Fibroblast of pulmonary artery (primary cell): ENCODE results near the gene C9orf50.

Experiments used
- DNase-seq: peaks from one replicate; pipeline ENCODE4 v3.0.0-alpha.2; 2010; ENCODE audit warnings: low read depth
- H3K4me3 ChIP-seq: replicated peaks from 2 replicates; pipeline ENCODE4 v1.5.1; 2011; ENCODE audit warnings: low read depth, mild to moderate bottlenecking, control low read depth, low read length, moderate library complexity
- CTCF ChIP-seq: IDR thresholded peaks from 2 replicates; pipeline ENCODE4 v1.5.1; 2011; ENCODE audit warnings: mild to moderate bottlenecking, control low read depth, low read length, inconsistent platforms; ENCODE audit errors: missing control alignments

C9orf50 gene

GRCh38 chr9:129587487-129588262 is 33.2 kb downstream of the C9orf50 start:
- no peak overlapping the region for H3K4me3 ChIP-seq
- no peak for TF ChIP-seq CTCF
- DNase-seq: no peak

- no peak for TF ChIP-seq CTCF
- H3K4me3 ChIP-seq: no peak overlapping the region
- DNase-seq: no peak
These were observed 34.2 kb downstream of the C9orf50 start for GRCh38 chr9:129586685-129587084.

GRCh38 chr9:129586245-129586644 is 34.7 kb downstream of the C9orf50 start:
- no peak overlapping the region for H3K4me3 ChIP-seq
- TF ChIP-seq CTCF: no peak
- no peak for DNase-seq

- DNase-seq: no peak
- no peak for TF ChIP-seq CTCF
- H3K4me3 ChIP-seq: no peak overlapping the region
These were observed 35.5 kb downstream of the C9orf50 start for GRCh38 chr9:129585352-129585751.

- peak; percentile 92 for DNase-seq
- no peak overlapping the region for H3K4me3 ChIP-seq
- TF ChIP-seq CTCF: no peak
These were observed 36.8 kb downstream of the C9orf50 start for GRCh38 chr9:129584136-129584535.

GRCh38 chr9:129583308-129584038 is 37.4 kb downstream of the C9orf50 start:
- no peak for TF ChIP-seq CTCF
- H3K4me3 ChIP-seq: no peak overlapping the region
- DNase-seq: peak; percentile 69
